Measurements from ENCODE around the gene LPP. TPM values are rescaled to one million over a fixed set of nuclear protein-coding genes. Genes with fewer than 3 reads are reported as not detected.

The LPP gene
- polyA plus RNA-seq, 2 of the 4 experiments (the other 2 are of a cell fraction) = 11.0 to 30.8 TPM

- WGBS (ENCODE audit: missing lambda C conversion rate) = 90% methylated on average over 2 of the region's 2 CpGs
- Histone ChIP-seq H3K27ac (no peak overlapping the region), H3K4me3 (no peak overlapping the region), H3K4me1 (peaks cover 24% of the 10 kb centered on the region), H3K4me2 (no peak overlapping the region), H3K9me3 (no peaks in the 10 kb centered on the region)
- ATAC-seq (no peak), DNase-seq (ENCODE audit: low read depth in 1 of 2, low spot score in 1 of 2) (no peak), FAIRE-seq (no peak)
- ChIA-PET CTCF (no interaction called here), POLR2A (no interaction called here)
- no peak for TF ChIP-seq ZFP36 (IDR thresholded peaks at IDR 0.05; ENCODE audit: borderline replicate concordance, partially characterized antibody)
- TF ChIP-seq HEYL (CRISPR knock-in tag; IDR thresholded peaks at IDR 0.05) = no peak
- TF ChIP-seq MAX (IDR thresholded peaks at IDR 0.05) = no peak
- TF ChIP-seq ESRRA (IDR thresholded peaks at IDR 0.05; ENCODE audit: borderline replicate concordance, low read length) = no peak
- TF ChIP-seq SREBF2 (IDR thresholded peaks at IDR 0.05) = no peak
- no peak for TF ChIP-seq CEBPB (IDR thresholded peaks at IDR 0.05)
- no peak for TF ChIP-seq NR3C1 (IDR thresholded peaks at IDR 0.05)
- no peak for TF ChIP-seq POLR2AphosphoS2 (conservative IDR thresholded peaks at IDR 0.05; ENCODE audit: low read length)
- no peak for TF ChIP-seq ZC3H11A (IDR thresholded peaks at IDR 0.05)
Observed at GRCh38 chr3:188396251-188396650, 242.3 kb downstream of the LPP start.

GRCh38 chr3:188396900-188397299 is 242.9 kb downstream of the LPP start:
- CTCF ChIA-PET = interaction anchor here (0.7 kb wide), 2 partner anchors 656 to 657 kb away, joined by 3 read pairs; no protein-coding TSS in a partner anchor
- Histone ChIP-seq H3K4me1 (peaks cover 24% of the 10 kb centered on the region), H3K27ac (no peak overlapping the region), H3K9me3 (no peaks in the 10 kb centered on the region), H3K4me2 (no peak overlapping the region), H3K4me3 (no peak overlapping the region)
- 76% methylated on average over 3 of the region's 3 CpGs for WGBS (ENCODE audit: missing lambda C conversion rate)
- DNase-seq (ENCODE audit: low read depth in 1 of 2, low spot score in 1 of 2) (no peak), FAIRE-seq (no peak), ATAC-seq (no peak)
- POLR2A ChIA-PET = no interaction called here
- TF ChIP-seq NR3C1 (IDR thresholded peaks at IDR 0.05) (no peak), CEBPB (IDR thresholded peaks at IDR 0.05) (no peak), ZSCAN20 (CRISPR knock-in tag; IDR thresholded peaks at IDR 0.05) (no peak), KDM1A (IDR thresholded peaks at IDR 0.05; ENCODE audit: low read depth) (no peak), MAFK (IDR thresholded peaks at IDR 0.05; ENCODE audit: partially characterized antibody) (no peak), BCL3 (IDR thresholded peaks at IDR 0.05) (no peak), REST (IDR thresholded peaks at IDR 0.05) (no peak), HMGXB4 (CRISPR knock-in tag; IDR thresholded peaks at IDR 0.05; ENCODE audit: borderline replicate concordance) (no peak), MAX (IDR thresholded peaks at IDR 0.05) (no peak), TP53 (CRISPR knock-in tag; IDR thresholded peaks at IDR 0.05) (no peak), GATA3 (IDR thresholded peaks at IDR 0.05; ENCODE audit: borderline replicate concordance) (no peak), ELK1 (IDR thresholded peaks at IDR 0.05; ENCODE audit: low read depth, low read length) (no peak)
